Ovary (tissue), 3 donors: ENCODE measurements around the gene COPZ2.
"Not testable (repeated sequence)": the region's sequence is repeated elsewhere in the genome, so short reads cannot be mapped to it uniquely, and the experiment has no call there.

ENCODE experiments used
- EP300 ChIP-seq: sonication (generic); formaldehyde crosslinking; IDR thresholded peaks from one replicate; pipeline ENCODE4 v1.6.1; 2017; ENCODE audit warnings: antibody characterized with exemption
- POLR2A ChIP-seq: fragments of 450-650 bp; IDR thresholded peaks from one replicate; pipeline ENCODE4 v1.6.1; 2017; ENCODE audit warnings: antibody characterized with exemption, mild to moderate bottlenecking, moderate library complexity
- TF ChIP-seq, protein P1 (sequence below), 3 donors: fragments of 450-650 bp in 2 of 3; fragments of 200-600 bp in 1 of 3; IDR thresholded peaks; one replicate each; pipeline versions ENCODE4 v1.5.1 to v1.8.0; 2016 to 2022; ENCODE audit warnings: antibody characterized with exemption in 3 of 3, mild to moderate bottlenecking in 1 of 3
- donor health status: DM: no; HTN: no; CAD: no.

DNA sequence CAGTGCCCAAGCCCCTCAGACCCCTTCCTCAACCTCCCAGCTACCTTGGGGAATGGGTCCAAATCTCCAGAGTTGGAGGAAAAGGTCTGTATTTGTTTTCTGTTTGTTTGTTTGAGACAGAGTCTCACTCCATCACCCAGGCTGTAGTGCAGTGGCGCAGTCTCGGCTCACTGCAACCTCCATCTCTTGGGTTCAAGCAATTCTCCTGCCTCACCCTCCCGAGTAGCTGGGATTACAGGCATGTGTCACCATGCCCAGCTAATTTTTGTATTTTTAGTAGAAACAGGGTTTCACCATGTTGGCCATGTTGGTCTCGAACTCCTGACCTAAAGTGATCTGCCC, 19.8 kb downstream of the COPZ2 start:
- TF ChIP-seq, protein P1, sequence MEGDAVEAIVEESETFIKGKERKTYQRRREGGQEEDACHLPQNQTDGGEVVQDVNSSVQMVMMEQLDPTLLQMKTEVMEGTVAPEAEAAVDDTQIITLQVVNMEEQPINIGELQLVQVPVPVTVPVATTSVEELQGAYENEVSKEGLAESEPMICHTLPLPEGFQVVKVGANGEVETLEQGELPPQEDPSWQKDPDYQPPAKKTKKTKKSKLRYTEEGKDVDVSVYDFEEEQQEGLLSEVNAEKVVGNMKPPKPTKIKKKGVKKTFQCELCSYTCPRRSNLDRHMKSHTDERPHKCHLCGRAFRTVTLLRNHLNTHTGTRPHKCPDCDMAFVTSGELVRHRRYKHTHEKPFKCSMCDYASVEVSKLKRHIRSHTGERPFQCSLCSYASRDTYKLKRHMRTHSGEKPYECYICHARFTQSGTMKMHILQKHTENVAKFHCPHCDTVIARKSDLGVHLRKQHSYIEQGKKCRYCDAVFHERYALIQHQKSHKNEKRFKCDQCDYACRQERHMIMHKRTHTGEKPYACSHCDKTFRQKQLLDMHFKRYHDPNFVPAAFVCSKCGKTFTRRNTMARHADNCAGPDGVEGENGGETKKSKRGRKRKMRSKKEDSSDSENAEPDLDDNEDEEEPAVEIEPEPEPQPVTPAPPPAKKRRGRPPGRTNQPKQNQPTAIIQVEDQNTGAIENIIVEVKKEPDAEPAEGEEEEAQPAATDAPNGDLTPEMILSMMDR (IDR thresholded peaks at IDR 0.05): not testable (repeated sequence)
- not testable (repeated sequence) for TF ChIP-seq POLR2A, EP300
